ENCODE results near the gene KLF2.
"Not testable (repeated sequence)": the region's sequence is repeated elsewhere in the genome, so short reads cannot be mapped to it uniquely, and the experiment has no call there.

Gene KLF2
- total RNA-seq = 949 to 1,252 (median 1,124) reads per million in 3 donors

DNA sequence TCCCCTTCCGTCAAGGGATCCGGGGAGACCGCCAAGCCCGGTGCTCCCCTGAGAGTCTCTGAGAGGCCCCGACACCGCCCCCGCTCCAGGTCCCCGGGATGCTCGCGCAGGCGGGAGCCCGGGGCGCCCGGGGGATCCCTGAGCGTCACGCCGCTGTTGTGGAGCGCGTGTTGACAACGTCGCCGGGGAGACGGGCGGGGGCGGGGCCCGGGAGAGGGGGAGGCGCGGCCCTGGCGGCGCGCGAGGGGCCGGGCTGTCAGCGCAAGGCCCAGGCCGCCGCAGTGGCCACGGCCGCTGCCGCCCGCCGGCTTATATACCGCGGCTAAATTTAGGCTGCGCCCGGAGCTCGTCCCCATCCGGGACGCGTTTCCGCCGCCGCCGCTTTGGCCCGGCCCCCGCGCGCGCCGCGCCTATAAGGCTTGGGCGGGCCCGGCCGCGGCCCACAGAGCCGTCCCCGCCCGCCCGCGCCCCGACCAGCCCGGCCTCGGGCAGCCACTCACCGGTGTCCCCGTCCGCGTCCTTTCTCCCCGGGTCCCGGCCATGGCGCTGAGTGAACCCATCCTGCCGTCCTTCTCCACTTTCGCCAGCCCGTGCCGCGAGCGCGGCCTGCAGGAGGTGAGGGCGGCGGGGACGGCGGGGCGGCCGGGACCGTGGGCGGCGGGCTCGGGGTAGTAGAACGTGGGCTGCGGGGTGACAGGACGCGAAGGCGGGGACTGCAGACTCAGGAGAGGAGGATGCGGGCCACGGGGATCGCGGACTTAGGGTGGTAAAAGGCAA is at the start of gene KLF2:
KLF2 (plus strand) TSS at position 443 of the 777 bp plus-strand sequence; CDS start at position 541, 98 bp downstream.
- Histone ChIP-seq H3K4me1 (ENCODE audit: control insufficient read depth, insufficient read depth, low read length, poor library complexity, severe bottlenecking) (peaks cover 23% of the 10 kb centered on the region), H3K4me3 (ENCODE audit: insufficient read depth, low read depth, low read length, poor library complexity, severe bottlenecking) (peak within 1 kb of the TSS; percentile 98), H3K27me3 (replicated peaks; ENCODE audit: control insufficient read depth, insufficient read depth, low read length, poor library complexity, severe bottlenecking) (no peaks in the 10 kb centered on the region), H3K36me3 (ENCODE audit: control insufficient read depth, insufficient read depth, low read length) (peaks cover 37% of the 10 kb centered on the region), H3K9me3 (ENCODE audit: control insufficient read depth, low read length) (no peaks in the 10 kb centered on the region), H3K27ac (ENCODE audit: insufficient read depth, low read length, poor library complexity, severe bottlenecking) (peak within 1 kb of the TSS; percentile 89)
- peak; percentile 92 to 97 (median 94) for DNase-seq

DNA sequence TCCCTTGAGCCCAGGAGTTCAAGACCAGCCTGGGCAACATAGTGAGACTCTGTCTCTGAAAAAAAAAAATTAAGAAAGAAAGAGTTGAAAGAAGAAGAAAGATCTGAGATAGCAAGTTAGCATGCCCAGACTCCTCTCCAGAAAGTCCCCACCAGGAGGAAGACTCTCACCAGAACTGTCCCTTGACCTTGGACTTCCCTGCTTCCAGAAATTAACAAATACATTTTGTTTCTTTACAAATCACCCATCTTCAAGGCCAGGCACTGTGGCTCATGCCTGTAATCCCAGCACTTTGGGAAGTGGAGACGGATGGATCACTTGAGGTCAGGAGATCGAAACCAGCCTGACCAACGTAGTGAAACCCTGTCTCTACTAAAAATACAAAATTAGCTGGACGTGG is 44.3 kb upstream of the KLF2 start:
- DNase-seq = no peak
- Histone ChIP-seq H3K27me3 (replicated peaks; ENCODE audit: control insufficient read depth, insufficient read depth, low read length, poor library complexity, severe bottlenecking) (no peaks in the 10 kb centered on the region), H3K27ac (ENCODE audit: insufficient read depth, low read length, poor library complexity, severe bottlenecking) (no peak overlapping the region), H3K9me3 (ENCODE audit: control insufficient read depth, low read length) (no peaks in the 10 kb centered on the region), H3K36me3 (ENCODE audit: control insufficient read depth, insufficient read depth, low read length) (no peaks in the 10 kb centered on the region), H3K4me1 (ENCODE audit: control insufficient read depth, insufficient read depth, low read length, poor library complexity, severe bottlenecking) (peaks cover 14% of the 10 kb centered on the region), H3K4me3 (ENCODE audit: insufficient read depth, low read depth, low read length, poor library complexity, severe bottlenecking) (no peak overlapping the region)

DNA sequence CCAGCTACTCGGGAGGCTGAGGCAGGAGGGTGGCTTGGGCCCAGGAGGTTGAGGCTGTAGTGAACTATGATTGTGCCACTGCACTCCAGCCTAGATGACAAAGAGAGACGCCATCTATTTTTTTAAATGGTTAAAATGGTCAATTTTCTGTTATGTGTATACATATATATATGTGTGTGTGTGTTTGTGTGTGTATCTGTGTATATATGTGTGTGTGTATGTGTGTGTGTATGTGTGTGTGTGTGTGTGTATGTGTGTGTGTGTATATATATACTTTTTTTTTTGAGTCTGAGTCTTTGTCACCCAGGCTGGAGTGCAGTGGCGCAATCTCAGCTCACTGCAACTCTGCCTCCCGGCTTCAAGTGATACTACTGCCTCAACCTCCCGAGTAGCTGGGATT is 42.9 kb upstream of the KLF2 start:
- no peaks in the 10 kb centered on the region for H3K9me3 ChIP-seq (ENCODE audit: control insufficient read depth, low read length)
- H3K4me3 ChIP-seq (ENCODE audit: insufficient read depth, low read depth, low read length, poor library complexity, severe bottlenecking) = no peak overlapping the region
- no peak for DNase-seq
- H3K36me3 ChIP-seq (ENCODE audit: control insufficient read depth, insufficient read depth, low read length) = no peaks in the 10 kb centered on the region
- peaks cover 14% of the 10 kb centered on the region for H3K4me1 ChIP-seq (ENCODE audit: control insufficient read depth, insufficient read depth, low read length, poor library complexity, severe bottlenecking)
- no peaks in the 10 kb centered on the region for H3K27me3 ChIP-seq (replicated peaks; ENCODE audit: control insufficient read depth, insufficient read depth, low read length, poor library complexity, severe bottlenecking)
- H3K27ac ChIP-seq (ENCODE audit: insufficient read depth, low read length, poor library complexity, severe bottlenecking) = no peak overlapping the region

DNA sequence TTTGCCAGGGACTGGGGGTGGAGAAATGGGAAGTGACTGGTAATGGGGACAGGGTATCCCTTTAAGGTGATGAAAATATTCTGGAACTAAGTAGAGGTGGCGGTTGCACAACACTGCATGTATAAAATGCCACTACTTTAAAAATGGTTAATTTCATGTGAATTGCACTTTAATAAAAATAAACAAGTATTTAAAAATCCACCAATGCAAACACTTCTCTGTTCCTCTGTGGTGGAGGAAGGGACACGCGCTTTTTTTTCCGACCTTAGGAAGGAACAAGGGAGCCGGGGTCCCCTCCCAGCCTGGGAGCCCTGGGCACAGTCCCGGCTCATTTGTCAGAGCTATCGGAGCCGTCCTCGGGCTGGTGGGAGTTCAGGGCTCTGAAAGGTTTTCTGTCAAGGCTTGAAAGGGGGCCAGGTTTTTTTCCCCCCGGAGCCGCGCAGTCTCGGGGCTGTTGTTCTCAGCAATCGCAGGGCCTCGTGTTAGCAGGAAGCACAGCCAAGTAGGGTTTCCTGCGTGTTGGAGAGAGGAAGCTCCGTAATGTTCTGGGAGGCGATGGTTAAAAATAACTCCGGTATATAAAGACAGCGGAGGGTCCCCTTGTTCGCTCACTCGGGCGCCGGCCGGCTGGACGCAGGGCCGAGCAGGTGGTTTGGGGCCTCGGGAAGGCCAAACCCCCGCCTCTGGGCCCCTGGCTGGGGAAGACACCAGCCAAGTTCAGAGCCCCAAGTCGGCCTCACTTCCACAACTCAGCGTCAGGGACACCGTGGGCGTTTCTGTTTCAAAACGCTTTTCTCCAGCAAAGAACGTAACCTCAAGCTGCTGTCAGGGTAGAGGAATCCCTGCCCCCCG is 41.2 kb upstream of the KLF2 start:
- no peaks in the 10 kb centered on the region for H3K9me3 ChIP-seq (ENCODE audit: control insufficient read depth, low read length)
- DNase-seq = no peak
- no peaks in the 10 kb centered on the region for H3K27me3 ChIP-seq (replicated peaks; ENCODE audit: control insufficient read depth, insufficient read depth, low read length, poor library complexity, severe bottlenecking)
- peaks cover 14% of the 10 kb centered on the region for H3K4me1 ChIP-seq (ENCODE audit: control insufficient read depth, insufficient read depth, low read length, poor library complexity, severe bottlenecking)
- no peaks in the 10 kb centered on the region for H3K36me3 ChIP-seq (ENCODE audit: control insufficient read depth, insufficient read depth, low read length)
- peak overlapping the region; percentile 26 for H3K4me3 ChIP-seq (ENCODE audit: insufficient read depth, low read depth, low read length, poor library complexity, severe bottlenecking)
- peak overlapping the region; percentile 51 for H3K27ac ChIP-seq (ENCODE audit: insufficient read depth, low read length, poor library complexity, severe bottlenecking)

DNA sequence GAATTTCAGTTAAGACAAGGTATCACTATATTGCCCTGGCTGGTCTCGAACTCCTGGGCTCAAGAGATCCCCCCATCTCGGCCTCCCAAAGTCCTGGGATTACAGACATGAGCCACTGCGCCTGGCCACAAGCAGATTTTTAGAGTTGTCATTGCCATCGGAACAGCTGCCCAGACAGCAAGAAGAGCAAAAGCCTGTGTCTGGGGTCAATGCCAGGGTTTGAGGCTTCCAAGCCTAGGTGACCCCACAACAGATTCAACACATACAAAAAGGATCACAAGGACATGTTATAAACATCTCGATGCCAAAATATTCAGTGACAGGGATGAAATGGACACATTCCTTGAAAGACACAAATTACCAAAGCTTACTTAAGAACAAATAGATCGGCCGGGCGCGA is 40.1 kb upstream of the KLF2 start:
- Histone ChIP-seq H3K4me3 (ENCODE audit: insufficient read depth, low read depth, low read length, poor library complexity, severe bottlenecking) (no peak overlapping the region), H3K4me1 (ENCODE audit: control insufficient read depth, insufficient read depth, low read length, poor library complexity, severe bottlenecking) (peaks cover 14% of the 10 kb centered on the region), H3K36me3 (ENCODE audit: control insufficient read depth, insufficient read depth, low read length) (no peaks in the 10 kb centered on the region)

DNA sequence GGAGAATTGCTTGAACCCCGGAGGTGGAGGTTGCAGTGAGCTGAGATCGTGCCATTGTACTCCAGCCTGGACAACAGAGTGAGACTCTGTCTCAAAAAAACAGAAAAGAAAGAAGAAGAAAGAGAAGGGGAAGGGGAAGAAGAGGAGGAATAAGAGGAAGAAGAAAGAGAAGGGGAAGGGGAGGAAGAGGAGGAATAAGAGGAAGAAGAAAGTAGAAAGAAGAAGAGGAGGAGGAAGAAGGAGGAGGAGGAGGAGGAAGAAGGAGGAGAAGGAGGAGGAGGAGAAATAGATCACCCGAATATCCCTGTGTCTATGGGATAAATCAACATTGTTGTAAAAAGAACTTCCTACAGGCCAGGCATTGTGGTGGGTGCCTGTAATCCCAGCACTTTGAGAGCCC is 39.5 kb upstream of the KLF2 start:
- not testable (repeated sequence) for H3K27ac ChIP-seq (ENCODE audit: insufficient read depth, low read length, poor library complexity, severe bottlenecking); H3K9me3 ChIP-seq (ENCODE audit: control insufficient read depth, low read length); H3K4me3 ChIP-seq (ENCODE audit: insufficient read depth, low read depth, low read length, poor library complexity, severe bottlenecking); H3K27me3 ChIP-seq (replicated peaks; ENCODE audit: control insufficient read depth, insufficient read depth, low read length, poor library complexity, severe bottlenecking); H3K36me3 ChIP-seq (ENCODE audit: control insufficient read depth, insufficient read depth, low read length); DNase-seq
- H3K4me1 ChIP-seq (ENCODE audit: control insufficient read depth, insufficient read depth, low read length, poor library complexity, severe bottlenecking) = peaks cover 18% of the 10 kb centered on the region

More for the DNA sequence above, 40.1 kb upstream of the KLF2 start:
- H3K27ac ChIP-seq (ENCODE audit: insufficient read depth, low read length, poor library complexity, severe bottlenecking) = no peak overlapping the region
- no peak for DNase-seq
- H3K9me3 ChIP-seq (ENCODE audit: control insufficient read depth, low read length) = no peaks in the 10 kb centered on the region
- no peaks in the 10 kb centered on the region for H3K27me3 ChIP-seq (replicated peaks; ENCODE audit: control insufficient read depth, insufficient read depth, low read length, poor library complexity, severe bottlenecking)

DNA sequence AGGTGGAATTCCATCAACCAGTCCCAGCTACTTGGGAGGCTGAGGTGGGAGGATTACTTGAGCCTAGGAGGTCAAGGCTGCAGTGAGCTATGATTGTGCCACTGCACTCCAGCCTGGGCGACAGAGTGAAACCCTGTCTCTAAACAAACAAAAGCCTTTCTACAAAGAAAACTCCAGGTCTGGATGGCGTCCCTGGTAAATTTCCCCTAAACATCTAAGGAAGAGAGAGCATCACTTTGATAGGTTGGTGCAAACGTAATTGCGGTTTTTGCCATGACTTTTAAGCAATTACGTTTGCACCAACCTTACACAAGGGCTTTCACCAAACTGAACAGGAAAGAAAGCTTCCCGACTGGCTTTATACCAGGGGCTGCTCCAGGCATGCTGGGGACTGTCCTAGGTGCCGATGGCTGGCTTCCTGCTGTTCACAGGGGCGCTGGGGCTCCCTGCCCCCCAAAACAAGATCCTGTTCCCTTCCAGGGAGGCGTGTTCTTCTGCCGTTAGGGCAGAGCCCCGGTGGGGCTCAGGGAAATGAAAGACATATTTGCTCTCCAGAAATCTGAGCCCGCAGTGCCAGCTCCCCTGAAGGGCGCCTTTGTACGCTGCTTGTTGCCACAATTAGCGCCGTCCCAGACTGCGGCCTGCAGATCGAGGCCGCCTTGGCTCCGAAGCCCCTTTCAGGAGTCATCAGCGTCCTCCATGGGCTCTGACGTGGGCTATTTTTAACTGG is 38.7 kb upstream of the KLF2 start:
- no peaks in the 10 kb centered on the region for H3K36me3 ChIP-seq (ENCODE audit: control insufficient read depth, insufficient read depth, low read length)
- H3K27ac ChIP-seq (ENCODE audit: insufficient read depth, low read length, poor library complexity, severe bottlenecking) = no peak overlapping the region
- no peak overlapping the region for H3K4me3 ChIP-seq (ENCODE audit: insufficient read depth, low read depth, low read length, poor library complexity, severe bottlenecking)
- H3K4me1 ChIP-seq (ENCODE audit: control insufficient read depth, insufficient read depth, low read length, poor library complexity, severe bottlenecking) = peaks cover 18% of the 10 kb centered on the region
- DNase-seq = no peak
- H3K27me3 ChIP-seq (replicated peaks; ENCODE audit: control insufficient read depth, insufficient read depth, low read length, poor library complexity, severe bottlenecking) = no peaks in the 10 kb centered on the region
- H3K9me3 ChIP-seq (ENCODE audit: control insufficient read depth, low read length) = no peaks in the 10 kb centered on the region

DNA sequence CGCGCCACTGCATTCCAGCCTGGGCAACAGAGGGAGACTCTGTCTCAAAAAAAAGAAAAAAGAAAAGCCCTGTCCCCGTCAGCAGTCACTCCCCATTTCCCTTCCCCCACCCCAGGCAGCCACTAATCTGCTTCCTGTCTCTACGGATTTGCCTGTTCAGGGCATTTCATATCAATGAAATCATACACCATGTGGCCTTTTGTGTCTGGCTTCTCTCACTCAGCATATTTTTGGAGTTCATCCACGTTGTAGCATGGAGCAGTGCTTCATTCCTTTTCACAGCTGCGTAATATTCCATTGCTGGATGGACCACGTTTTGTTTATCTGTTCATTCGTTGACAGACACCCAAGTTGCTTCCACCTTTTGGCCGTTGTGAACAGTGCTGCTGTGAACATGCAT is 36.1 kb upstream of the KLF2 start:
- Histone ChIP-seq H3K4me3 (ENCODE audit: insufficient read depth, low read depth, low read length, poor library complexity, severe bottlenecking) (no peak overlapping the region), H3K4me1 (ENCODE audit: control insufficient read depth, insufficient read depth, low read length, poor library complexity, severe bottlenecking) (peaks cover 15% of the 10 kb centered on the region), H3K9me3 (ENCODE audit: control insufficient read depth, low read length) (no peaks in the 10 kb centered on the region), H3K36me3 (ENCODE audit: control insufficient read depth, insufficient read depth, low read length) (no peaks in the 10 kb centered on the region), H3K27me3 (replicated peaks; ENCODE audit: control insufficient read depth, insufficient read depth, low read length, poor library complexity, severe bottlenecking) (no peaks in the 10 kb centered on the region), H3K27ac (ENCODE audit: insufficient read depth, low read length, poor library complexity, severe bottlenecking) (no peak overlapping the region)
- no peak for DNase-seq

DNA sequence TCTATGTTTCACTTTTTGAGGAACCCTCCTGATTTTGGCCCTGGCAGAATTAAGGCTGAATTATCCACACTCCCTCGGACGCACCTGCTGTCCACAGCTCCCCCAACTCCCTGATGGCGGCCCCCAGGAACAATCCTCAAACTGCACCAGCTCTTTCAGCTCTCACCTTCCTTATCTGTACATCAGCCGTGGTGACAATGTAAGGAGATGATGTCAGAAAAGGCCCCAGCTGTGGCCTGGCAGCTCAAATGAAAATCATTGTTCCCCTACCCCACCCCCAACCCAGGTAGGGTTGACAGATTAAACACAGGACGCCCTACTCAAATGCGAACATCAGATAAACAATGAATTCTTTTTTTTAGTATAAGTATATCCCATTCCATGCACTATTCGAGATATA is 35.0 kb upstream of the KLF2 start:
- no peak for DNase-seq
- H3K27ac ChIP-seq (ENCODE audit: insufficient read depth, low read length, poor library complexity, severe bottlenecking) = no peak overlapping the region
- H3K4me1 ChIP-seq (ENCODE audit: control insufficient read depth, insufficient read depth, low read length, poor library complexity, severe bottlenecking) = peaks cover 5% of the 10 kb centered on the region
- H3K27me3 ChIP-seq (replicated peaks; ENCODE audit: control insufficient read depth, insufficient read depth, low read length, poor library complexity, severe bottlenecking) = no peaks in the 10 kb centered on the region
- H3K36me3 ChIP-seq (ENCODE audit: control insufficient read depth, insufficient read depth, low read length) = no peaks in the 10 kb centered on the region
- H3K4me3 ChIP-seq (ENCODE audit: insufficient read depth, low read depth, low read length, poor library complexity, severe bottlenecking) = no peak overlapping the region
- H3K9me3 ChIP-seq (ENCODE audit: control insufficient read depth, low read length) = no peaks in the 10 kb centered on the region
